ENCODE measurements around the gene SKAP1. TPM values are rescaled to one million over a fixed set of nuclear protein-coding genes. Genes with fewer than 3 reads are reported as not detected.

Gene SKAP1
- total and polyA plus RNA-seq, 2 of the 13 experiments (the other 11 are each of a cell fraction or from before 2014, with no cell fraction given), result 0.21 TPM; not detected in 1

DNA sequence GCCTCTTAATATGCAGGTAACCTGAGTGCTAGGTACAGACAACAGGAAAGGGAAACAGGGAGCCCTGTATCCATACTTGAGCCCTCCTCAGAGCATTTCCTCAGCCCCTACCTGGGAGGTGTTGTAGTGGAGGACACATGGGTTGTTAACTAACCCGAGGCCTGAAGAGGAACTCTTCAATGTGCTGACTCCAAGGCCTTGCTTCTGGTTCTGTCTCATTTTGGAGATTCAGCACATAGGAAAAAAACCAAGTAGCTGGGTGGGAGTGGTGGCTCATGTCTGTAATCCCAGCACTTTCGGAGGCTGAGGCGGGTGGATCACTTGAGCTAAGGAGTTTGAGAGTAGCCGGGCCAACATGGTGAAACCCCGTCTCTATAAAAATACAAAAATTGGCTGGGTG lies 297.6 kb downstream of the SKAP1 start:
- Histone ChIP-seq H3K79me2 (ENCODE audit: insufficient read depth, low read length) (no peaks in the 10 kb centered on the region), H3K27me3 (ENCODE audit: control insufficient read depth in 1 of 2, insufficient read depth in 2 of 2, low read length in 2 of 2) (peaks cover 0 to 6% of the 10 kb centered on the region in 2 experiments; a peak in 2 of 5 replicates), H2AFZ (ENCODE audit: low read length) (no peak overlapping the region), H3K36me3 (replicated peaks in 1 of 2; ENCODE audit: control insufficient read depth in 1 of 2, insufficient read depth in 2 of 2, low read length in 2 of 2) (no peaks in the 10 kb centered on the region), H3K4me1 (ENCODE audit: insufficient read depth, low read length) (no peaks in the 10 kb centered on the region), H3K4me2 (ENCODE audit: low read depth, low read length) (no peak overlapping the region), H3K27ac (ENCODE audit: extremely low read length, insufficient read depth, low read length) (no peak overlapping the region), H3K9ac (ENCODE audit: insufficient read depth, low read depth, low read length) (no peak overlapping the region), H3K9me3 (ENCODE audit: low read length) (no peaks in the 10 kb centered on the region), H4K20me1 (ENCODE audit: insufficient read depth, low read length) (no peaks in the 10 kb centered on the region), H3K4me3 (replicated peaks in 1 of 3; ENCODE audit: insufficient read depth in 1 of 3, low read depth in 2 of 3, low read length in 3 of 3) (no peak overlapping the region)
- CTCF ChIA-PET (ENCODE audit: low intra/inter-chr PET ratio, low total read pairs), result interaction anchor here (3.0 kb wide), 1 partner anchor 107 kb away, joined by 42 read pairs; no protein-coding TSS in a partner anchor
- in situ Hi-C loops (cut with HindIII; ENCODE audit: extremely low pct_ligation_motif_present, low pct_unique_long_range_greater_than_20kb) (loop anchor here (5.0 kb wide), 1 partner anchor 50 kb away; no protein-coding TSS in a partner anchor), intact Hi-C loops (cut with micrococcal nuclease; ENCODE audit: unreplicated experiment) (no loop called here)
- BruUV-seq (replicated peaks), result no TSS peak
- no peak for DNase-seq (ENCODE audit: low spot score)
- TF ChIP-seq, protein P1, sequence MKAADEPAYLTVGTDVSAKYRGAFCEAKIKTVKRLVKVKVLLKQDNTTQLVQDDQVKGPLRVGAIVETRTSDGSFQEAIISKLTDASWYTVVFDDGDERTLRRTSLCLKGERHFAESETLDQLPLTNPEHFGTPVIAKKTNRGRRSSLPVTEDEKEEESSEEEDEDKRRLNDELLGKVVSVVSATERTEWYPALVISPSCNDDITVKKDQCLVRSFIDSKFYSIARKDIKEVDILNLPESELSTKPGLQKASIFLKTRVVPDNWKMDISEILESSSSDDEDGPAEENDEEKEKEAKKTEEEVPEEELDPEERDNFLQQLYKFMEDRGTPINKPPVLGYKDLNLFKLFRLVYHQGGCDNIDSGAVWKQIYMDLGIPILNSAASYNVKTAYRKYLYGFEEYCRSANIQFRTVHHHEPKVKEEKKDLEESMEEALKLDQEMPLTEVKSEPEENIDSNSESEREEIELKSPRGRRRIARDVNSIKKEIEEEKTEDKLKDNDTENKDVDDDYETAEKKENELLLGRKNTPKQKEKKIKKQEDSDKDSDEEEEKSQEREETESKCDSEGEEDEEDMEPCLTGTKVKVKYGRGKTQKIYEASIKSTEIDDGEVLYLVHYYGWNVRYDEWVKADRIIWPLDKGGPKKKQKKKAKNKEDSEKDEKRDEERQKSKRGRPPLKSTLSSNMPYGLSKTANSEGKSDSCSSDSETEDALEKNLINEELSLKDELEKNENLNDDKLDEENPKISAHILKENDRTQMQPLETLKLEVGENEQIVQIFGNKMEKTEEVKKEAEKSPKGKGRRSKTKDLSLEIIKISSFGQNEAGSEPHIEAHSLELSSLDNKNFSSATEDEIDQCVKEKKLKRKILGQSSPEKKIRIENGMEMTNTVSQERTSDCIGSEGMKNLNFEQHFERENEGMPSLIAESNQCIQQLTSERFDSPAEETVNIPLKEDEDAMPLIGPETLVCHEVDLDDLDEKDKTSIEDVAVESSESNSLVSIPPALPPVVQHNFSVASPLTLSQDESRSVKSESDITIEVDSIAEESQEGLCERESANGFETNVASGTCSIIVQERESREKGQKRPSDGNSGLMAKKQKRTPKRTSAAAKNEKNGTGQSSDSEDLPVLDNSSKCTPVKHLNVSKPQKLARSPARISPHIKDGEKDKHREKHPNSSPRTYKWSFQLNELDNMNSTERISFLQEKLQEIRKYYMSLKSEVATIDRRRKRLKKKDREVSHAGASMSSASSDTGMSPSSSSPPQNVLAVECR (CRISPR knock-in tag; IDR thresholded peaks at IDR 0.05; ENCODE audit: borderline replicate concordance), result no peak
- TF ChIP-seq SIN3A (IDR thresholded peaks at IDR 0.05; ENCODE audit: borderline replicate concordance, low read depth, low read length), result no peak
- no peak for TF ChIP-seq KDM1A (CRISPR knock-in tag; IDR thresholded peaks at IDR 0.05)
- TF ChIP-seq SETDB1 (CRISPR knock-in tag; IDR thresholded peaks at IDR 0.05; ENCODE audit: borderline replicate concordance), result no peak
- TF ChIP-seq ARNTL (CRISPR knock-in tag; IDR thresholded peaks at IDR 0.05), result no peak
- no peak for TF ChIP-seq MAZ (IDR thresholded peaks at IDR 0.05; ENCODE audit: borderline replicate concordance, low read depth, low read length)
- no peak for TF ChIP-seq MAZ (CRISPR knock-in tag; IDR thresholded peaks at IDR 0.05; ENCODE audit: low read depth)
- TF ChIP-seq XRCC5 (optimal IDR thresholded peaks at IDR 0.05; ENCODE audit: low read length), result no peak
- no peak for TF ChIP-seq ZNF816 (CRISPR knock-in tag; IDR thresholded peaks at IDR 0.05; ENCODE audit: borderline replicate concordance)
- TF ChIP-seq, protein P2, sequence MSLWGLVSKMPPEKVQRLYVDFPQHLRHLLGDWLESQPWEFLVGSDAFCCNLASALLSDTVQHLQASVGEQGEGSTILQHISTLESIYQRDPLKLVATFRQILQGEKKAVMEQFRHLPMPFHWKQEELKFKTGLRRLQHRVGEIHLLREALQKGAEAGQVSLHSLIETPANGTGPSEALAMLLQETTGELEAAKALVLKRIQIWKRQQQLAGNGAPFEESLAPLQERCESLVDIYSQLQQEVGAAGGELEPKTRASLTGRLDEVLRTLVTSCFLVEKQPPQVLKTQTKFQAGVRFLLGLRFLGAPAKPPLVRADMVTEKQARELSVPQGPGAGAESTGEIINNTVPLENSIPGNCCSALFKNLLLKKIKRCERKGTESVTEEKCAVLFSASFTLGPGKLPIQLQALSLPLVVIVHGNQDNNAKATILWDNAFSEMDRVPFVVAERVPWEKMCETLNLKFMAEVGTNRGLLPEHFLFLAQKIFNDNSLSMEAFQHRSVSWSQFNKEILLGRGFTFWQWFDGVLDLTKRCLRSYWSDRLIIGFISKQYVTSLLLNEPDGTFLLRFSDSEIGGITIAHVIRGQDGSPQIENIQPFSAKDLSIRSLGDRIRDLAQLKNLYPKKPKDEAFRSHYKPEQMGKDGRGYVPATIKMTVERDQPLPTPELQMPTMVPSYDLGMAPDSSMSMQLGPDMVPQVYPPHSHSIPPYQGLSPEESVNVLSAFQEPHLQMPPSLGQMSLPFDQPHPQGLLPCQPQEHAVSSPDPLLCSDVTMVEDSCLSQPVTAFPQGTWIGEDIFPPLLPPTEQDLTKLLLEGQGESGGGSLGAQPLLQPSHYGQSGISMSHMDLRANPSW (CRISPR knock-in tag; IDR thresholded peaks at IDR 0.05; ENCODE audit: borderline replicate concordance), result no peak
- no peak for TF ChIP-seq TEAD2 (CRISPR knock-in tag; IDR thresholded peaks at IDR 0.05)
- TF ChIP-seq RBAK (CRISPR knock-in tag; IDR thresholded peaks at IDR 0.05), result no peak
- WGBS (ENCODE audit: low lambda C conversion rate), result 49% methylated on average over 5 of the region's 5 CpGs
- FAIRE-seq, result no peak
- POLR2A ChIA-PET, result no interaction called here
- ATAC-seq, result no peak

Data from HepG2 (cell line).